ENCODE results near the gene FAM185A.

FAM185A gene

DNA sequence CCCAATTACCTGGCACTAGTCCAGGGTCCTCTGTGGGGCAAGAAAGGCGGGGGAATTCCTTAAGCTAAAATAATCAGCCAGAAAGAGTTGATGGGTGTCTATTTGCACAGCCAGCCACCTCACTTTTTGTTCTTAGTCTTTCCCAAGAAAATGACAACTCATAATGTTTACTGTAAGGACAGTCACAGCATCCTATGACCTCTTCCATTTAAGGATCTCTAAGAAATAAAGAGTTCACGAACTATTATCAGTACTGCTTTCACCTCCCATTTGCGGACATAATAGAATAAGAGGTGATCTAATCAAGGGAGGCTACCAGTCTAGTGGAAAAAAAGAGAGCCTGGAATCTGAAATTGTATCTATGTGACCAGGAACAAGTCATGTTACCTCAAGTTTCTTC, 91.6 kb downstream of the FAM185A start:
- TF ChIP-seq EZH2 (IDR thresholded peaks at IDR 0.05; ENCODE audit: borderline replicate concordance, low read depth, low read length, severe bottlenecking) = no peak
- TF ChIP-seq, protein P1, sequence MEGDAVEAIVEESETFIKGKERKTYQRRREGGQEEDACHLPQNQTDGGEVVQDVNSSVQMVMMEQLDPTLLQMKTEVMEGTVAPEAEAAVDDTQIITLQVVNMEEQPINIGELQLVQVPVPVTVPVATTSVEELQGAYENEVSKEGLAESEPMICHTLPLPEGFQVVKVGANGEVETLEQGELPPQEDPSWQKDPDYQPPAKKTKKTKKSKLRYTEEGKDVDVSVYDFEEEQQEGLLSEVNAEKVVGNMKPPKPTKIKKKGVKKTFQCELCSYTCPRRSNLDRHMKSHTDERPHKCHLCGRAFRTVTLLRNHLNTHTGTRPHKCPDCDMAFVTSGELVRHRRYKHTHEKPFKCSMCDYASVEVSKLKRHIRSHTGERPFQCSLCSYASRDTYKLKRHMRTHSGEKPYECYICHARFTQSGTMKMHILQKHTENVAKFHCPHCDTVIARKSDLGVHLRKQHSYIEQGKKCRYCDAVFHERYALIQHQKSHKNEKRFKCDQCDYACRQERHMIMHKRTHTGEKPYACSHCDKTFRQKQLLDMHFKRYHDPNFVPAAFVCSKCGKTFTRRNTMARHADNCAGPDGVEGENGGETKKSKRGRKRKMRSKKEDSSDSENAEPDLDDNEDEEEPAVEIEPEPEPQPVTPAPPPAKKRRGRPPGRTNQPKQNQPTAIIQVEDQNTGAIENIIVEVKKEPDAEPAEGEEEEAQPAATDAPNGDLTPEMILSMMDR (IDR thresholded peaks at IDR 0.05; ENCODE audit: borderline replicate concordance, extremely low read depth, low read length, poor library complexity, severe bottlenecking) = no peak
- no peak overlapping the region for H3K9ac ChIP-seq (ENCODE audit: low read depth, low read length)
- H3K4me2 ChIP-seq (ENCODE audit: insufficient read depth, low read length) = no peak overlapping the region
- H3K79me2 ChIP-seq (ENCODE audit: insufficient read depth, low read length) = no peaks in the 10 kb centered on the region
- no peaks in the 10 kb centered on the region for H3K4me1 ChIP-seq (ENCODE audit: insufficient read depth, low read length)
- no peak overlapping the region for H3K4me3 ChIP-seq (ENCODE audit: low read depth in 1 of 2, low read length in 2 of 2)
- DNase-seq (no peak), ATAC-seq (ENCODE audit: insufficient read depth, low read depth) (no peak)
- H3K9me3 ChIP-seq (ENCODE audit: insufficient read depth, low read length, severe bottlenecking) = no peaks in the 10 kb centered on the region
- H3K27ac ChIP-seq (ENCODE audit: low read length) = no peak overlapping the region
- no peak overlapping the region for H2AFZ ChIP-seq (ENCODE audit: low read depth, low read length)
- H4K20me1 ChIP-seq (ENCODE audit: insufficient read depth, low read length) = no peaks in the 10 kb centered on the region
- no peaks in the 10 kb centered on the region for H3K27me3 ChIP-seq (ENCODE audit: insufficient read depth, low read length, poor library complexity)
- no peaks in the 10 kb centered on the region for H3K36me3 ChIP-seq (ENCODE audit: insufficient read depth, low read length)

GRCh38 chr7:102841290-102841689, 92.5 kb downstream of the FAM185A start:
- ATAC-seq (ENCODE audit: insufficient read depth, low read depth) (no peak), DNase-seq (no peak)
- no peak overlapping the region for H3K9ac ChIP-seq (ENCODE audit: low read depth, low read length)
- no peak overlapping the region for H3K4me3 ChIP-seq (ENCODE audit: low read depth in 1 of 2, low read length in 2 of 2)
- no peak overlapping the region for H3K4me2 ChIP-seq (ENCODE audit: insufficient read depth, low read length)
- no peaks in the 10 kb centered on the region for H4K20me1 ChIP-seq (ENCODE audit: insufficient read depth, low read length)
- H3K9me3 ChIP-seq (ENCODE audit: insufficient read depth, low read length, severe bottlenecking) = no peaks in the 10 kb centered on the region
- H3K79me2 ChIP-seq (ENCODE audit: insufficient read depth, low read length) = no peaks in the 10 kb centered on the region
- H2AFZ ChIP-seq (ENCODE audit: low read depth, low read length) = no peak overlapping the region
- TF ChIP-seq, protein P1 (IDR thresholded peaks at IDR 0.05; ENCODE audit: borderline replicate concordance, extremely low read depth, low read length, poor library complexity, severe bottlenecking) = no peak
- no peak for TF ChIP-seq EZH2 (IDR thresholded peaks at IDR 0.05; ENCODE audit: borderline replicate concordance, low read depth, low read length, severe bottlenecking)
- H3K27ac ChIP-seq (ENCODE audit: low read length) = no peak overlapping the region
- H3K27me3 ChIP-seq (ENCODE audit: insufficient read depth, low read length, poor library complexity) = no peaks in the 10 kb centered on the region
- H3K36me3 ChIP-seq (ENCODE audit: insufficient read depth, low read length) = no peaks in the 10 kb centered on the region
- no peaks in the 10 kb centered on the region for H3K4me1 ChIP-seq (ENCODE audit: insufficient read depth, low read length)

GRCh38 chr7:102842284-102842683, 93.5 kb downstream of the FAM185A start:
- no peaks in the 10 kb centered on the region for H3K27me3 ChIP-seq (ENCODE audit: insufficient read depth, low read length, poor library complexity)
- no peak overlapping the region for H3K9ac ChIP-seq (ENCODE audit: low read depth, low read length)
- no peaks in the 10 kb centered on the region for H3K36me3 ChIP-seq (ENCODE audit: insufficient read depth, low read length)
- no peaks in the 10 kb centered on the region for H4K20me1 ChIP-seq (ENCODE audit: insufficient read depth, low read length)
- H3K27ac ChIP-seq (ENCODE audit: low read length) = no peak overlapping the region
- TF ChIP-seq EZH2 (IDR thresholded peaks at IDR 0.05; ENCODE audit: borderline replicate concordance, low read depth, low read length, severe bottlenecking) = no peak
- TF ChIP-seq, protein P1 (IDR thresholded peaks at IDR 0.05; ENCODE audit: borderline replicate concordance, extremely low read depth, low read length, poor library complexity, severe bottlenecking) = no peak
- no peak overlapping the region for H3K4me3 ChIP-seq (ENCODE audit: low read depth in 1 of 2, low read length in 2 of 2)
- H3K4me1 ChIP-seq (ENCODE audit: insufficient read depth, low read length) = no peaks in the 10 kb centered on the region
- H3K4me2 ChIP-seq (ENCODE audit: insufficient read depth, low read length) = no peak overlapping the region
- H3K79me2 ChIP-seq (ENCODE audit: insufficient read depth, low read length) = no peaks in the 10 kb centered on the region
- no peak for DNase-seq
- no peak overlapping the region for H2AFZ ChIP-seq (ENCODE audit: low read depth, low read length)
- H3K9me3 ChIP-seq (ENCODE audit: insufficient read depth, low read length, severe bottlenecking) = no peaks in the 10 kb centered on the region
- no peak for ATAC-seq (ENCODE audit: insufficient read depth, low read depth)

GRCh38 chr7:102843850-102844249, 95.1 kb downstream of the FAM185A start:
- H4K20me1 ChIP-seq (ENCODE audit: insufficient read depth, low read length) = no peaks in the 10 kb centered on the region
- no peak overlapping the region for H3K4me2 ChIP-seq (ENCODE audit: insufficient read depth, low read length)
- no peak overlapping the region for H3K9ac ChIP-seq (ENCODE audit: low read depth, low read length)
- H2AFZ ChIP-seq (ENCODE audit: low read depth, low read length) = no peak overlapping the region
- DNase-seq (no peak), ATAC-seq (ENCODE audit: insufficient read depth, low read depth) (no peak)
- H3K79me2 ChIP-seq (ENCODE audit: insufficient read depth, low read length) = no peaks in the 10 kb centered on the region
- TF ChIP-seq, protein P1 (IDR thresholded peaks at IDR 0.05; ENCODE audit: borderline replicate concordance, extremely low read depth, low read length, poor library complexity, severe bottlenecking) = no peak
- no peak for TF ChIP-seq EZH2 (IDR thresholded peaks at IDR 0.05; ENCODE audit: borderline replicate concordance, low read depth, low read length, severe bottlenecking)
- no peaks in the 10 kb centered on the region for H3K36me3 ChIP-seq (ENCODE audit: insufficient read depth, low read length)
- H3K9me3 ChIP-seq (ENCODE audit: insufficient read depth, low read length, severe bottlenecking) = no peaks in the 10 kb centered on the region
- no peaks in the 10 kb centered on the region for H3K27me3 ChIP-seq (ENCODE audit: insufficient read depth, low read length, poor library complexity)
- no peaks in the 10 kb centered on the region for H3K4me1 ChIP-seq (ENCODE audit: insufficient read depth, low read length)
- H3K4me3 ChIP-seq (ENCODE audit: low read depth in 1 of 2, low read length in 2 of 2) = no peak overlapping the region
- H3K27ac ChIP-seq (ENCODE audit: low read length) = no peak overlapping the region

All from DND-41 (cell line).